GM18519 (cell line): ENCODE data around the gene ACTL7A.
"Not testable (repeated sequence)": the region's sequence is repeated elsewhere in the genome, so short reads cannot be mapped to it uniquely, and the experiment has no call there.

ENCODE experiments used
- ATAC-seq: cut with Tn5 transposase; IDR thresholded peaks from one replicate; pipeline ENCODE4 v1.9.1; 2021; ENCODE audit warnings: mild to moderate bottlenecking, moderate library complexity; ENCODE audit not compliant: unreplicated experiment, low FRiP score

ACTL7A gene

DNA sequence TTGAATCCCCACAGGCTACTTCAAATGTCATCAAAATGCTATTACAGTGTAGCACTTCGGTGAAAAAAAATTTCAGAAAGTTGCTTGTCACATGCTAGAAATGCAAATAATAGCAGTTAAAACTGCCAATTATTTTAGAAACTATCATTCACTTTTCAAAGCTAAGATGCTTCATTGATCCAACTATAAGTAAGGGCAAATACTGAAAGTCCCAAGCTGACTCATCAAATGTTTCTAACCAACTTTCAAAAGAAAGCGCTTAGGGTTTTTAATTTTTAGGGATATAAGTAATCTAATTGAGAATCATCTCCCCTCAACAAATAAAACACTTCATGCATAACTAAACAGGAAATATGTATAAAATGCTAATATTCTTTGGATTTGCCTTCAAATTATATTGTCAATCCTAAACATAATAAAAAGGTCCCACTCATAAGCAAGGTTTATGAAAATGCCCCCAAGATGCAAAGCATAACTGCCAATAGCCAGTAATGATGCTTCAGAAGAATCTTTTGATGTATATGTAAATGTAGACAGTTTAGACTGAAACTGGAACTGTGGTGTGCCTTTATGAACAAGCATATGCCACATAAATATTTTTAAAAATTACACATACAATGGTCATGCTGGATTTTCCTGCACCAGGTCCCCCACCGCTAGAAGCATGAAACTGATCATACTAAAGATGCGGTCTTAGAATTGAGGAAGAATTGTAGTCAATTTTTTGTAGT is 12.2 kb downstream of the ACTL7A start:
- no peak for ATAC-seq

- no peak for ATAC-seq
Observed at GRCh38 chr9:108876425-108876824, 14.4 kb downstream of the ACTL7A start.

GRCh38 chr9:108877524-108877923 is 15.5 kb downstream of the ACTL7A start:
- no peak for ATAC-seq

DNA sequence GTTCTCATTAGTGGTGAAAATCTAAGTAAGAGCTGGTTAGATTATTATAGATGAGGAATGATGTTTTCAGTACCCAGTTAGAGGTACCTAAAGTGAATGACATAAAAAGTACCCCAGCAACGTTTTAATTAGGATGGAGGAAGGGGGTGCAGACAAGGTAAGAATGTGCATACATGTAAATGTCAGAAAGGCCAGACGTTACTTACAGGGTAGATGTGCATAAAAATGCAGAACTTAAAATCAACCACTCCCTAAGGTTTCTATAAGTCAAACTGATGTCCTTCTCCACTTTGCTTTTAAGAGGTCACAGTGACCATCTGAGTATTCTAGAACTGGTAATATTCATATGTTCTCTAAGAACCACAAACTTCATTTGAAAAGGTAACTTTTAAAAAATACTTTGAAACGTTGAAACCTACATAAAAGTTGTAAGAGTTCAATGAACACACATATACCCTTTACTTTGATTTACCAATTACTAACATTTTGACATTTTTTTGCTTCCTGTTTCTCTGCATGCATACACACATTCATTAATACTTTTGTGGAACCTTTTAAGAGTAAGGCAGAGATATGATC is 18.8 kb downstream of the ACTL7A start:
- ATAC-seq = no peak

GRCh38 chr9:108882052-108882888 is 20.2 kb downstream of the ACTL7A start:
- no peak for ATAC-seq

- ATAC-seq = no peak
Observed at GRCh38 chr9:108883085-108883484, 21.0 kb downstream of the ACTL7A start.

DNA sequence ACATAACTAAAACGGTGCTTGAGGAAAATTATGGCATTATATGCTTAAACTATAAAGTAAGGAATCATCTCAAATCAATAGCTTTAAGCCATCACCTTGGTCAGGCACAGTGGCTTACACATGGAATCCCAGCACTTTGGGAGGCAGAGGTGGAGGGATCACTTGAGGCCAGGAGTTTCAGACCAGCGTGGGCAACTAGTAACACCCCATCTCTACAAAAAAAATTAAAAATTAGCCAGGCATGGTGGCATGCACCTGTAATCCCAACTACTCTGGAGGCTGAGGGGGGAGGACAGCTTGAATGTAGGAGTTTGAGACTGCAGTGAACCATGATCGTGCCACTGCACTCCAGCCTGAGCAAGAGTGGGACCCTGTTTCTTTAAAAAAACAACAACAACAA is 22.6 kb downstream of the ACTL7A start:
- no peak for ATAC-seq

DNA sequence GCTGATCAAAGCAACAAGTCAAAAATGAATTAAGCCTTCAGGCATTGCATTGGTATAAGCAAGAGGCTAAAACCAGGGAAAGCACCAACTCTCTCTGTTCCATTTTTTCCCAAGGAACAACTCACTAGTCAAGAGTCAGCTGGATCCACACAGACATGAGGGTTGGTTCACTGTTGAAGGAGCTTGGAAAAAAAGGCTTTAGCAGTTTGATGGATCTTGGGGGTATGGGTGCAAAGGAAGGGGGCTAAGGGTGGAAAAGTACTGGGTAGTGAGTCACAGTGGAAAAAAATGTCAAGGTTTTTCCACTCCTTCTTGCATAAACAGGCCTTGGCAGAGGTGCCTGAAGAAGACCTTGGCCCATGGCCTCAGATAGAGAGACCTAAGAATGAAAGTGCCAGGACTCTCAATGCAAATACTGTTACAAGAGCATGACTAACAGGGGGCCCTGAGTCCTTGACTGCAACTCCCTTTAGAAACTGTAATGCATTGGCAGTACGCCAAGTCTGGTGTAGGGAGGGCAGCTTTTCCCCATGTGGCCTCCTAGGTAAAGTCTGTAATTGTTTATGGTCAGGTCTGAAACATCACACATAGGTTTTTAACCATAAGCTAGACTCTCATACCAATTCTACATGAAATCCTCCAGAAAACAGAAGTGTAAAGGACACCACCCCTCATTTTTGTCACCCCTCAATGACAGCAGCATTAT is 23.7 kb downstream of the ACTL7A start:
- peak; percentile 99 for ATAC-seq

DNA sequence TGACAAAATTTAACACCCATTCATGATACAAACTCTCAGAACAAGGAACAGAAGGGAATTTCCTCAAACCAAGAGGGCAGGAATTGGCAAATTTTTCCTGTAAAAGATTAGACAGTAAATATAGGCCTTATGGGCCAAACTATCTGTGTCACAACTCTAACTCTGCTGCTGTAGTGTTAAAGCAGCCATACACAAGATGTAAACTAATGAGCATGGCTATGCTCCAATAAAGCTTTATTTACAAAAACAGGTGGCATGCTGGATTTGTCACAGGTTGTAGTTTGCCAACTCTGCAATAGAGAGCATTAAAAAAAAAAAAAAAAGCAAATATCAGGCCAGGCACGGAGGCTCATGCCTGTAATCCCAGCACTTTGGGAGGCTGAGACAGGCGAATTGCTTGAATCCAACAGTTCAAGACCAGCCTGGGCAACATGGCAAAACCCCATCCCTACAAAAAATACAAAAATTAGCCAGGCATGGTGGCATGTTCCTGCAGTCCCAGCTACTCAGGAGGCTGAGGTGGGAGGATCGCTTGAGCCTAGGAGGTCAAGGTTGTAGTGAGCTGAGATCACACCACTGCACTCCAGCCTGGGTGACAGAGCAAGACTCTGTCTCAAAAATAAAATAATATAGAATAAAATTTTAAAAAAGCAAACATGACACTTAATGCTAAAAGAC is 24.7 kb downstream of the ACTL7A start:
- not testable (repeated sequence) for ATAC-seq

GRCh38 chr9:108889649-108890067 is 27.6 kb downstream of the ACTL7A start:
- ATAC-seq = no peak

GRCh38 chr9:108894225-108894997 is 32.3 kb downstream of the ACTL7A start:
- no peak for ATAC-seq

DNA sequence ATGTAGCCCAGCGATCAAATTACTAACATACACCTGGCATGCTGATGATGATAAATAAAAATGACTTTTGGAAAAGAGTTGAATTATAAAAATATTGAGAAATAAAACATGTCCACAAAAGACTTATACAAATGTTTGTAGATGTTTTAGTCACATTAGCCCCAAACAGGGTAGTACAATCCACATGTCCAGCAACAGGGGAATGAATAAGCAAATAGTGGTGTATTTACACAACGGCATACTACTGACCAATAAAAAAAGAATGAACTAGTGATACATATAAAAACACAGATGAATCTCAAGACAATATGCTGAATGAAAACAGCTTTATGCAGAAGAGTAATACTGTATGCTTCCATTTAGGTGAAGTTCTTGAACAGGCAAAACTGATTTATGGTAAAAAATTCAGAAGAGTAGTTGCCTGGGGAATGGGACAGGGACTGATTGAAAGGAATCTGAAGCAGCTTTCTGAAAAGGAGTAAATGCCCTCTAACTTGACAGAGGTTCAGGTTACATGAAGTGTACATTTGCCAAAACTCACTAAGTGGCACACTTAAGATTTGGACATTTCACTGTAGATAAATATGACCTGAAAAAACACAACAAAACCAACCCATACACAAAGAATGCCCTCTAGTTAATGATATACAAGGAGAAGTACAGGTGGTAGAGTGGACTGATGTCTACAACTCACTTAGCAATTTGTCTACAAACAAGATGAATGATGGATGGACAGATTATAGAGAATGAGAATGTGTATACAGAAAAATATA is 35.4 kb downstream of the ACTL7A start:
- no peak for ATAC-seq

- not testable (repeated sequence) for ATAC-seq
Observed at GRCh38 chr9:108899023-108899695, 37.1 kb downstream of the ACTL7A start.

DNA sequence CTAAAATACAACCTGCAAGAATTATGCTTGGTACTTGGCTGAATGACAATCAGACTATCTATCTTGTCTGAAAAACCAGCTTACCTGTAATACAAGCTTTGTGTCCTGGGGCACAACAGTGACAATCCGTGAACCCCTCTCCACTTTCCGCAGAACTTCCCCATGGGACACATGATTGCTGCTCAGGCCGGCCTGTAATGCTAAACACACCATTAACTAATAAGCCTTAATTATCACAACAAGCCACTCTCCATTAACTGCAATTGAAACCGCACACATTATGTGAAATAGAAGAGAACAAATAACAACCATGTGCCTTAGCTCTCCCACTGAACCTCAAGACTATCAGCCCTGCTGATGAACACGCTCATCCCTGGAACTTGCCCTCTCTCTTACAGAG is 38.1 kb downstream of the ACTL7A start:
- ATAC-seq = no peak

GRCh38 chr9:108903420-108904103 is 41.5 kb downstream of the ACTL7A start:
- no peak for ATAC-seq

DNA sequence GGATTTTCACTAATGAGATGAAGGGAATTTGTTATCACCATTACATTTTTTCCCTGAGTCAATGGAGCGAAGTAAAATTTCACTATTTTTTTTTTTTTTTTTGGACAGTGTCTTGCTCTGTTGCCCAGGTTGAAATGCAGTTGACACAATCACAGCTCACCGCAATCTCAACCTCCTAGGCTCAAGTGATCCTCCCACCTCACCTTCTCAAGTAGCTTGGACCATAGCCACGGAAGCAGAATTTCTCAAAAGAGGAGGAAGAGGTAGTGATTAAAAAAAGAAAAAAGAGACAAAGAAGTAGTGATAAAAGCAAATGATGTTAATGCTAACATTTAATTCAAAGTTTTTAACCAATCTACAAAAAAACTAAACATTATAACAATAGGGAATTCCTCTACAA is 42.1 kb downstream of the ACTL7A start:
- ATAC-seq = no peak

DNA sequence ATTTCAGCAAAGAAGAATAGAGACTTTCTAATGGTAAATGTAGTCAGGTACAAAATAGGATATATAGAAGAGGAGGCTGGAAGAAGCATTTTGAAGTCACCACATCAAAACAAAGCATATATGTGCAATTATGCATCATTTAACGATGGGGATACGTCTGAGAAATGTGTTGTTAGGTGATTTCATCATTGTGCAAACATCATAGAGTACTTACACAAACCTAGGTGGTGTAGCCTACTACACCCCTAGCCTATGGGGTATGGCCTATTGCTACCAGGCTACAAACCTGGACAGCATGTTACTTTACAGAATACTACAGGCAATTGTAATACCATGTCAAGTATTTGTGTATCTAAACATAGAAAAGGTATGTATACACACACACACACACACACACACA is 43.4 kb downstream of the ACTL7A start:
- ATAC-seq = no peak

DNA sequence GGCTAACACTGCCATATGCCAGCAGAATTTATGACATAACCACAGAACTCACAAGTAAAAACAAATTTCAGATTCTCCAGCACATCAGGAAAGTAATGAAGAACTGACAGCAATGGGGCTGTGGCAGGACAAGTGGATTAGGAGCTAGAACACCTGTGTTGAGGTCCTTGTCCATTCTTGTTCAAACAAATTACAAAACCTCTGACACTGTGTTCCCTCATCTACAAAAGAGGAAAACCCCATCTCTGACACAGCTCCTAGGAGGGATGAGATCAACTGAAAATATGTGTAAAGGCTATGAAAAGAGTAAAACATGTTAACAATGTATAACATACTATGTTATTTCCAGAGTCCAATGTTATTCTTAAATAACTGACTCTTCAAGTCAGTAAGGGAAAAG is 48.3 kb downstream of the ACTL7A start:
- ATAC-seq = no peak
